Frontal cortex (tissue), 4 donors: ENCODE measurements around the gene GNRH2. TPM values are rescaled to one million over a fixed set of nuclear protein-coding genes. Genes with fewer than 3 reads are reported as not detected.
"Not testable (repeated sequence)": the region's sequence is repeated elsewhere in the genome, so short reads cannot be mapped to it uniquely, and the experiment has no call there.

Experiments used
- DNase-seq, 2 donors: peaks; one replicate each; pipeline ENCODE4 v3.0.0; 2012; ENCODE audit warnings: low spot score in 2 of 2
- FAIRE-seq: peaks from 2 replicates; lab custom pipeline; 2012; peaks lifted over from hg19 to GRCh38; lab: Jason Lieb, UNC
- total RNA-seq: library from RNA; depleted of rRNA; stranded (reverse); fragments of >200 nt; gene quantifications from one replicate; pipeline ENCODE4 v1.2.3, GENCODE V29; 2014
- donor health status: control.
- donor health status: control.
- donor health status: control.

The GNRH2 gene, protein sequence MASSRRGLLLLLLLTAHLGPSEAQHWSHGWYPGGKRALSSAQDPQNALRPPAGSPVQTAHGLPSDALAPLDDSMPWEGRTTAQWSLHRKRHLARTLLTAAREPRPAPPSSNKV
- not detected for total RNA-seq

DNA sequence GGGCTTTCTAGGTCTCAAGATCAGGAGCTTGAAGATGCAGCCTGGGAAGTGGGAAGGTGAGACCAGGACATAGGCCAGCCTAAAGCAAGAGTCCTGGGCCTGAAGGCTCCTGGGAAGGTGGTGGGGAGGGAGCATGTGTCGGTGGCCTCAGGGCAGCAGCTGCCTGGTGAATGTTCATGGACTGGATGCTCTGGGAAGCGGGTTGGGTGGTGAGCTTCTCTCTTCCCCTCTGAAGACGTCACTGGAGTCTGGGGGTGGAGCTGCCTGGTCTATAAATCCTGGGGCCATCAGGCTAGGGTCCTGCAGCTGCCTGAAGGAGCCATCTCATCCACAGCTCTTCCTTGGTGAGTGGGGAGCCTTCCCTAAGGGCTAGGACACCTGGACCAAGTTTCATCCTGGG lies at the start of gene GNRH2:
Gene GNRH2, plus strand, starts transcription at position 301 of the 400 bp plus-strand sequence. CDS start 793 bp downstream, outside the sequence.
- FAIRE-seq (no peak), DNase-seq (no peak)

GRCh38 chr20:2995796-2996195 lies 47.6 kb upstream of the GNRH2 start:
- DNase-seq (no peak), FAIRE-seq (no peak)

DNA sequence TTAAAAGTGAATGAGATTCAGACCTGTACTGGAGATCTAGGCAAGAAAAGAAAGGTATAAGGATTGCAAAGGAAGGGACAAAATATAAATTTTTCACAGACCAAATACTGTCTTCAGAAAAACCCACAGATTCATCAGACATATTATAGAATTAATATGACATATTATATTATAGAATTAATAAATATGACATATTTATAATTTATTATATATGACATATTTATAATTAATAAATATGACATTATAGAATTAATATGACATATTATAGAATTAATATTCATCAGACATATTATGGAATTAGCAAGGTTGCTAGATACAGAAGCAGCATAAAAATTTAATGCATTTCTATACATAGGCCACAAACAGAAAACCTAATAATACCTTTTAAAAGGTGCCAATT lies 44.7 kb upstream of the GNRH2 start:
- peak; percentile 95 for FAIRE-seq

GRCh38 chr20:3000852-3001523 lies 42.4 kb upstream of the GNRH2 start:
- peak; percentile 97 for FAIRE-seq
- peak in 1 of 2 donors; percentile 52 for DNase-seq

More for the DNA sequence above, 44.7 kb upstream of the GNRH2 start:
- no peak for DNase-seq

DNA sequence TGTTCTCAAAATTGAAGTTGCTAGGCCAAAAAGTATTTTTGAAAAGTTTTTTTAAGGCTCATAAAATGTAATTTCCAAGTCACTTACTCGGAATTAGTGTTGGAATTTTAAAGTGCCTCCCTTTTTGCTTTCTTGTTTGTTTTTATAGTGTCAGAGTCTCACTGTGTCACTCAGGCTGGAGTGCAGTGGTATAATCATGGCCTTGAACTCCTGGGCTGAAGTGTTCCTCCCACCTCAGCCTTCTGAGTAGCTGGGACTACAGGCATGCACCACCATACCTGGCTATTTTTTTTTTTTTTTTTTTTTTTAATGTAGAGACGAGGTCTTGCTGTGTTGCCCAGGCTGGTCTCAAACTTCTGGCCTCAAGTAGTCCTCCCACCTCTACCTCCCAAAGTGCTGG lies 40.0 kb upstream of the GNRH2 start:
- FAIRE-seq (no peak), DNase-seq (no peak)

- FAIRE-seq = no peak
These were observed 32.3 kb upstream of the GNRH2 start for GRCh38 chr20:3010985-3011723.

DNA sequence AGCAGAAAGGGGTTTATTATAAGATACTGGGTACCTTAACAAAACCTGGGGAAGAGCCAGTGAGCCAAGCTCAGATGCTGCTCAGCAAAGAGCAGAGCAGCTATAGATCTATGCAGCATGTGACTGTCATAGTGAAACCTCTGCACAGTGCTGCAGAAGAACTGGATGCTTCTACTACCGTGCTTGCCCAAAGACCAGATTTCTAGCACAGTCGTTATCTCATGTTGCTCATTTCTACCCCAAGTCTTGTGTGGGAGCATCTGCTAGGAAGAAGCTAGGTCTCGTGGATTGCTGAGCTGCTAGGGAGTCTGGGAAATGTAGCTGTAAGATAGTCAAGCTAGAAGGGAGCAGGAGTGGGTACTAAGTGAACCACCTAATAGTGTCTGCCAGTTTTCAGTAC lies 31.7 kb upstream of the GNRH2 start:
- FAIRE-seq (no peak), DNase-seq (no peak)

More at GRCh38 chr20:3010985-3011723, 32.3 kb upstream of the GNRH2 start:
- no peak for DNase-seq

GRCh38 chr20:3013771-3014170 lies 29.7 kb upstream of the GNRH2 start:
- no peak for FAIRE-seq

GRCh38 chr20:3014179-3014578 lies 29.2 kb upstream of the GNRH2 start:
- FAIRE-seq = no peak
- no peak for DNase-seq

More at GRCh38 chr20:3013771-3014170, 29.7 kb upstream of the GNRH2 start:
- DNase-seq = no peak

- DNase-seq = no peak
- FAIRE-seq = no peak
These were observed 28.8 kb upstream of the GNRH2 start for GRCh38 chr20:3014662-3015061.

DNA sequence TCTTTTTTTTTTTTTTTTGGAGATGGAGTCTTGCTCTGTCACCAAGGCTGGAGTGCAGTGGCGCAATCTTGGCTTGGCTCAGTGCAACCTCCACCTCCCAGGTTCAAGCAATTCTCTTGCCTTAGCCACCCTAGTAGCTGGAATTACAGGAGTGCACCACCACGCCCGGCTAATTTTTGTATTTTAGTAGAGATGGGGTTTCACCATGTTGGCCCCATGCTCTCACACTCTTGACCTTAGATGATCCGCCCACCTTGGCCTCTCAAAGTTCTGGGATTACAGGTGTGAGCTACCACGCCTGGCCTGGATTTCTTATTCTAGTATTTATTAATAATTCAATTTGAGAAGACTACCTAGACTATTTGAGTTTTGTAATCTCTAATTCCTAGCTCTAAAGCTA lies 28.1 kb upstream of the GNRH2 start:
- DNase-seq, FAIRE-seq: not testable (repeated sequence)

GRCh38 chr20:3021327-3021726 lies 22.1 kb upstream of the GNRH2 start:
- no peak for DNase-seq
- FAIRE-seq = no peak

DNA sequence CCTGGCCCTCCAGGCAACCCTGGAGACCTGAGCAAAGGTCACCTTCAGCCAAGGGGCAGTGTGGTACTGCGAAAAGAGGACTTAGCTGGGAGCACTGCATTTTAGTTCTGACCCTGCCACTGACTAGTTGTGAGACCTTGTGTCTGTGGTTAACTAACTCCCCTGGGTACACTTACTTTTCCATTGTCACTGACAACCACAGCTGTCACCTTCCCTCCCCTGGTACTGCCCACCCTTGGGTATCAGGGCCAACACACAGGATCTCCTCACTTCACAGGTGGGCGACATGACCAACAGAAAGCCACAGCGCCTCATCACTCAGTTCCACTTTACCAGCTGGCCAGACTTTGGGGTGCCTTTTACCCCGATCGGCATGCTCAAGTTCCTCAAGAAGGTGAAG lies 21.6 kb upstream of the GNRH2 start:
- no peak for FAIRE-seq

DNA sequence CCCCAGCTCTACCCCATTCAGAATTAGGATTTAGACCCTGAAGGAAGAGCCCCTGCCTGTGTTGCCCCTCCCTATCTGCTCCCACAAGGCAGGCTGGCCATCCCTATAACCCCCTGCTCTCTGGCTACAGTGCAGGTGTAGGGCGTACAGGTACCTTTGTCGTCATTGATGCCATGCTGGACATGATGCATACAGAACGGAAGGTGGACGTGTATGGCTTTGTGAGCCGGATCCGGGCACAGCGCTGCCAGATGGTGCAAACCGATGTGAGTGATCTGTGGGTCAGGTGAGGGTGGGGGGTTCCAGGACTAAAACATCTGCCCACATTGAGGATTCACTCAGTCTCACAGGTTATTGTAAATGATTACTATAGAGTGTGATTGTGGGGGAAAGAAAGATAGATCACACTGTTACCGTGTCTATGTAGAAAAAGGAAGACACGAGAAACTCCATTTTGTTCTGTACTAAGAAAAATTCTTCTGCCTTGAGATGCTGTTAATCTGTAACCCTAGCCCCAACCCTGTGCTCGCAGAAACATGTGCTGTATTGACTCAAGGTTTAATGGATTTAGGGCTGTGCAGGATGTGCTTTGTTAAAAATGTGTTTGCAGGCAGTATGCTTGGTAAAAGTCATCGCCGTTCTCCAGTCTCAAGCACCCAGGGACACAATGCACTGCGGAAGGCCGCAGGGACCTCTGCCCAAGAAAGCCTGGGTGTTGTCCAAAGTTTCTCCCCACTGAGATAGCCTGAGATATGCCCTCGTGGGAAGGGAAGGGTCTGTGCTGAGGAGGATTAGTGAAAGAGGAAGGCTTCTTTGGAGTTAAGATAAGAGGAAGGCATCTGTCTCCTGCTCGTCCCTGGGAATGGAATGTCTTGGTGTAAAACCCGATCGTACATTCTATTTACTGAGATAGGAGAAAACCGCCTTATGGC lies 20.6 kb upstream of the GNRH2 start:
- not testable (repeated sequence) for DNase-seq, FAIRE-seq

More for the DNA sequence above, 21.6 kb upstream of the GNRH2 start:
- no peak for DNase-seq

- DNase-seq = no peak
- no peak for FAIRE-seq
These were observed 15.4 kb upstream of the GNRH2 start for GRCh38 chr20:3027987-3028386.

DNA sequence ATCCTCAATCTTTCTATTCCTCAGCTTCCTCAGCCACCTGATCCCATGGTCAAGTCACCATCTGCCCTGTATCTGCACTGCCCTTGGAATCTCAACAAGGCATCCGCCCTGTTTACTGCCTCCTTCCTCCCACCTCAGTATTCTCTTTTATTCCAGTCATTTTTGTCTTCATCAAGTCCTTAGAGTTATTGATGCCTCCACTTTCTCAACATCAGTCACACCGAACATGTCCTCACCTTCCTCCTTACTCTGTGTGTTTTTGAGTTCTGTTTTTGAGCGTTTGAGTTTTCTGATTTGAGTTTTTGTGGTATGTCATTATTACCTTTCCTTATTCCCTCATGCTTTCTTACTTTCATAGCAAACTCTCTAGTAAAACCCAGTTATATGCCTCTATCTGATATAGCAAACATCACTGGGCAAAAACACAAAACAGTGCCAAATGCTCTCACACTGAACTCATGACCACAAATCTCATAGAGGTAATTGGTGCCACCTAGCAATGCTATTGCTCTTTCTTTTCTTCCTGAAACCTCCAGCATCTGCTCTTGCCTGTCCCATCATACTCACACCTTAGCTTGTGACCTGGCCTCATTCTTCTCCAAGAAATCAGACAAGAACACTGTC lies 11.8 kb upstream of the GNRH2 start:
- FAIRE-seq = no peak

DNA sequence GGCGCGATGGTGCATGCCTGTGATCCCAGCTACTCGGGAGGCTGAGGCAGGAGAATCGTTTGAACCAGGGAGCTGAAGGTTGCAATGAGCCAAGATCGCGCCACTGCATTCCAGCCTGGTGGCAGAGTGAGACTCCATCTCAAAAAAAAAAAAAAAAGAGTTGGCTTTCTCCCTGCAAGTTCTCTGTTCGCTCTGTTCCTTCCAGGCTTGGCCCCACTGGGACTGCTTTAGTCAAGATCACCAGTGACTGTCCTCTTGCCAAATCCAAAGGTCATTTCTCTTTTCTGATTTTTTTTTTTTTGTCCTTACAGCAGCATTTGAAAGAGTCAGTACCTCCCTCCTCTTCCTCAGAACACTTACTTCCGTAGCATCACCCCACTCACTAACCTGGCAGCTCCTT lies 10.8 kb upstream of the GNRH2 start:
- DNase-seq = no peak
- no peak for FAIRE-seq

More for the DNA sequence above, 11.8 kb upstream of the GNRH2 start:
- DNase-seq = no peak

- no peak for FAIRE-seq
- DNase-seq = no peak
These were observed 5.8 kb upstream of the GNRH2 start for GRCh38 chr20:3037654-3038053.

GRCh38 chr20:3038454-3038853 lies 5.0 kb upstream of the GNRH2 start:
- FAIRE-seq (no peak), DNase-seq (no peak)

- FAIRE-seq = no peak
- no peak for DNase-seq
These were observed 4.0 kb upstream of the GNRH2 start for GRCh38 chr20:3039426-3039825.
